Hepatocyte (in vitro differentiated cells): ENCODE results near the gene GID8.

Source experiments
- EZH2 ChIP-seq: fragments of 200-600 bp; sonication (generic); IDR thresholded peaks from 2 replicates; pipeline ENCODE4 v1.6.1; 2016; ENCODE audit warnings: antibody characterized with exemption, mild to moderate bottlenecking, borderline replicate concordance
- EZH2phosphoT487 ChIP-seq: fragments of 200-600 bp; sonication (generic); IDR thresholded peaks from one replicate; pipeline ENCODE4 v1.6.1; 2018; ENCODE audit warnings: antibody characterized with exemption, mild to moderate bottlenecking, low read depth, moderate library complexity; ENCODE audit not compliant: unreplicated experiment, severe bottlenecking
- TF ChIP-seq, protein P1 (sequence below): fragments of 200-600 bp; sonication (generic); IDR thresholded peaks from 2 replicates; pipeline ENCODE4 v1.5.1; 2016; ENCODE audit warnings: antibody characterized with exemption, mild to moderate bottlenecking; ENCODE audit not compliant: poor library complexity

GRCh38 chr20:62925076-62925419, 12.9 kb upstream of the GID8 start:
- TF ChIP-seq, protein P1, sequence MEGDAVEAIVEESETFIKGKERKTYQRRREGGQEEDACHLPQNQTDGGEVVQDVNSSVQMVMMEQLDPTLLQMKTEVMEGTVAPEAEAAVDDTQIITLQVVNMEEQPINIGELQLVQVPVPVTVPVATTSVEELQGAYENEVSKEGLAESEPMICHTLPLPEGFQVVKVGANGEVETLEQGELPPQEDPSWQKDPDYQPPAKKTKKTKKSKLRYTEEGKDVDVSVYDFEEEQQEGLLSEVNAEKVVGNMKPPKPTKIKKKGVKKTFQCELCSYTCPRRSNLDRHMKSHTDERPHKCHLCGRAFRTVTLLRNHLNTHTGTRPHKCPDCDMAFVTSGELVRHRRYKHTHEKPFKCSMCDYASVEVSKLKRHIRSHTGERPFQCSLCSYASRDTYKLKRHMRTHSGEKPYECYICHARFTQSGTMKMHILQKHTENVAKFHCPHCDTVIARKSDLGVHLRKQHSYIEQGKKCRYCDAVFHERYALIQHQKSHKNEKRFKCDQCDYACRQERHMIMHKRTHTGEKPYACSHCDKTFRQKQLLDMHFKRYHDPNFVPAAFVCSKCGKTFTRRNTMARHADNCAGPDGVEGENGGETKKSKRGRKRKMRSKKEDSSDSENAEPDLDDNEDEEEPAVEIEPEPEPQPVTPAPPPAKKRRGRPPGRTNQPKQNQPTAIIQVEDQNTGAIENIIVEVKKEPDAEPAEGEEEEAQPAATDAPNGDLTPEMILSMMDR, result no peak
- TF ChIP-seq EZH2 (no peak), EZH2phosphoT487 (no peak)
